ENCODE data around the gene LSS. TPM values are rescaled to one million over a fixed set of nuclear protein-coding genes. Genes with fewer than 3 reads are reported as not detected.

LSS gene
- total and polyA plus RNA-seq, 2 of the 8 experiments (the other 6 are each of a cell fraction or from before 2014, with no cell fraction given): 96.1 to 123 TPM

DNA sequence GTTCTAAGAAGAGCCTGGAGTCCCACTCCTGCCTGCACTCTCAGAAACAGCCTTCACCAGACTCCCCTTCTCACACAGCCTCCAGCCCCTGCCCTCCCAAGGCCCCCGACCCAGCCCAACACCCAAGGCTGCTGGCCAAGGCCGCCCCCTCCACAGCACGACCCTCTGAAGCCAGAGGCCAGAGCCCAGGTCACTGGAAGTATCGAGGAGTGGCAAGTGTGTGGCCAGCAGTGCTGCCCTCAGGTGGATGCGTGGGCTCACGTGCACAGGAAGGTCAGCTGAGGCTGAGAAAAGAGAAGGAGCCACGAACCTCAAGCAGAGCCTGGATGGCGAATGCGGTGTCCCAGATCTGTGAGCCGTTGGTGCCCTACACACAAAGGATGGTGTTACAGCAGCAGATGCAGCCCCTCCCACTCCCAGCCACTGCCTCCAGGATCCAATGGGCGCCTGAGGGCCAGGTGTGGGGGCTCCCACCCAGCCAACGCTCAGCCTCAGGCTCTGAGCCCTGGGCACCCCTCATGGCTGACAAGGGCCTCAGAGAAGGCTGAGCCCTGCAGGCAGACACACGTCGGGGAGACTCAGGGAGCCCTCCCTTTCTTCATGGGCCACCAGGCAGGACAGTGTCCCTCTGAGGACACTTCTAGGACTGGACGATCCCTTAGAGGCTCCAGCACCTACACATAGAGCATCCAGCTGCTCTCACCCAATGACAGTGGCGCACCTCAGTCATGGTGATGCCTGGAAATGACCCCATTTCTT lies 18.0 kb downstream of the LSS start:
- H3K79me1 ChIP-seq (ENCODE audit: low read depth, low read length): no peaks in the 10 kb centered on the region
- H3K4ac ChIP-seq (replicated peaks; ENCODE audit: insufficient read length, low read depth, low read length): no peak overlapping the region
- H3K23me2 ChIP-seq (ENCODE audit: low read depth, low read length): no peaks in the 10 kb centered on the region
- no peak overlapping the region for H3K14ac ChIP-seq (ENCODE audit: insufficient read length)
- H3K79me2 ChIP-seq (ENCODE audit: control insufficient read depth in 1 of 2, insufficient read depth in 2 of 2, low read length in 2 of 2): no peaks in the 10 kb centered on the region
- no peak overlapping the region for H3K9ac ChIP-seq (replicated peaks in 1 of 4; ENCODE audit: extremely low read depth in 1 of 4, low read depth in 3 of 4, low read length in 3 of 4)
- no peak overlapping the region for H3K23ac ChIP-seq (ENCODE audit: insufficient read length)
- H3K27ac ChIP-seq (ENCODE audit: low read depth, low read length): no peak overlapping the region
- DNase-seq (ENCODE audit: low read depth in 1 of 2, low spot score in 2 of 2) (no peak), FAIRE-seq (no peak)
- no peak overlapping the region for H2BK20ac ChIP-seq (ENCODE audit: low read length)
- H3K27me3 ChIP-seq (replicated peaks in 1 of 4; ENCODE audit: control insufficient read depth in 3 of 4, extremely low read depth in 1 of 4, insufficient read depth in 3 of 4, low read length in 3 of 4): no peaks in the 10 kb centered on the region
- H3K36me3 ChIP-seq (ENCODE audit: control insufficient read depth in 2 of 4, insufficient read depth in 4 of 4, low read length in 3 of 4): peaks cover 10 to 33% (median 25%) of the 10 kb centered on the region in 4 experiments
- no peak overlapping the region for H3K4me3 ChIP-seq (ENCODE audit: extremely low read depth in 1 of 4, insufficient read depth in 2 of 4, low read depth in 3 of 4, low read length in 4 of 4)
- no peak overlapping the region for H4K5ac ChIP-seq (ENCODE audit: insufficient read length, low read depth, low read length)
- H2BK5ac ChIP-seq (ENCODE audit: low read depth, low read length): no peak overlapping the region; the same call in 1 of the 2 replicates
- H3K18ac ChIP-seq (ENCODE audit: extremely low read depth, low read length): no peak overlapping the region
- no peaks in the 10 kb centered on the region for H3K9me3 ChIP-seq (ENCODE audit: insufficient read depth in 2 of 2, low read depth in 1 of 2, low read length in 1 of 2)
- ChIA-PET CTCF (ENCODE audit: partially characterized antibody) (interaction anchor here (0.6 to 1.0 kb wide), 5 partner anchors 9 to 238 kb away, joined by 3 read pairs; no protein-coding TSS in a partner anchor), POLR2A (ENCODE audit: partially characterized antibody) (interaction anchor here (0.8 to 1.0 kb wide), 2 partner anchors 15 to 67 kb away, joined by 3 read pairs; no protein-coding TSS in a partner anchor)
- no peaks in the 10 kb centered on the region for H3K4me1 ChIP-seq (replicated peaks in 1 of 4; ENCODE audit: control insufficient read depth in 3 of 4, insufficient read depth in 4 of 4, low read length in 3 of 4)
- H2BK12ac ChIP-seq (ENCODE audit: low read depth, low read length): no peak overlapping the region
- H4K91ac ChIP-seq (replicated peaks; ENCODE audit: insufficient read length, low read length): no peak overlapping the region
- H3K4me2 ChIP-seq (ENCODE audit: insufficient read depth in 1 of 2, low read depth in 2 of 2, low read length in 2 of 2): no peak overlapping the region
- H3K56ac ChIP-seq (replicated peaks; ENCODE audit: insufficient read length, low read depth, low read length): no peak overlapping the region
- peaks cover 7 to 33% of the 10 kb centered on the region in 2 experiments for H4K20me1 ChIP-seq (replicated peaks in 1 of 2; ENCODE audit: control insufficient read depth in 1 of 2, insufficient read depth in 2 of 2, low read length in 2 of 2)
- TF ChIP-seq, protein P1, sequence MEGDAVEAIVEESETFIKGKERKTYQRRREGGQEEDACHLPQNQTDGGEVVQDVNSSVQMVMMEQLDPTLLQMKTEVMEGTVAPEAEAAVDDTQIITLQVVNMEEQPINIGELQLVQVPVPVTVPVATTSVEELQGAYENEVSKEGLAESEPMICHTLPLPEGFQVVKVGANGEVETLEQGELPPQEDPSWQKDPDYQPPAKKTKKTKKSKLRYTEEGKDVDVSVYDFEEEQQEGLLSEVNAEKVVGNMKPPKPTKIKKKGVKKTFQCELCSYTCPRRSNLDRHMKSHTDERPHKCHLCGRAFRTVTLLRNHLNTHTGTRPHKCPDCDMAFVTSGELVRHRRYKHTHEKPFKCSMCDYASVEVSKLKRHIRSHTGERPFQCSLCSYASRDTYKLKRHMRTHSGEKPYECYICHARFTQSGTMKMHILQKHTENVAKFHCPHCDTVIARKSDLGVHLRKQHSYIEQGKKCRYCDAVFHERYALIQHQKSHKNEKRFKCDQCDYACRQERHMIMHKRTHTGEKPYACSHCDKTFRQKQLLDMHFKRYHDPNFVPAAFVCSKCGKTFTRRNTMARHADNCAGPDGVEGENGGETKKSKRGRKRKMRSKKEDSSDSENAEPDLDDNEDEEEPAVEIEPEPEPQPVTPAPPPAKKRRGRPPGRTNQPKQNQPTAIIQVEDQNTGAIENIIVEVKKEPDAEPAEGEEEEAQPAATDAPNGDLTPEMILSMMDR (IDR thresholded peaks at IDR 0.05; ENCODE audit: control extremely low read depth in 1 of 3, insufficient read depth in 1 of 3, low read depth in 1 of 3, low read length in 3 of 3): peak in 2 of 3 experiments; percentile 28 to 44; a peak in 3 of 4 replicates
- TF ChIP-seq RAD21 (IDR thresholded peaks at IDR 0.05 in 1 of 2, conservative IDR thresholded peaks at IDR 0.05 in 1 of 2; ENCODE audit: low read depth in 2 of 2, low read length in 2 of 2) (peak; percentile 10 to 33; a peak in 1 of 4 replicates), RXRA (IDR thresholded peaks at IDR 0.05; ENCODE audit: insufficient read depth, low read depth, low read length) (no peak)
- H2BK120ac ChIP-seq (replicated peaks; ENCODE audit: low read depth, low read length): no peak overlapping the region
- no peak overlapping the region for H2AFZ ChIP-seq (ENCODE audit: low read length)
- no peak overlapping the region for H2BK15ac ChIP-seq (ENCODE audit: low read length)
- 90% methylated on average over 15 of the region's 16 CpGs; no CpG with 5 or more reads in 1 of the 2 experiments for WGBS, 2 experiments (ENCODE audit: extremely low coverage in 1 of 2, insufficient coverage in 1 of 2, insufficient read length in 1 of 2, insufficient replicate concordance in 2 of 2, low coverage in 1 of 2, low lambda C conversion rate in 2 of 2, missing lambda C conversion rate in 1 of 2)
- H4K8ac ChIP-seq (ENCODE audit: extremely low read depth, insufficient read depth, low read length): no peak overlapping the region
- no peak overlapping the region for H2AK5ac ChIP-seq (ENCODE audit: low read depth, low read length)

Measured in H1 (cell line).